GM19023 (cell line): Measurements from ENCODE around the gene BCL10.

Source experiments
- ATAC-seq: cut with Tn5 transposase; IDR thresholded peaks from one replicate; pipeline ENCODE4 v1.9.1; 2021; ENCODE audit warnings: mild to moderate bottlenecking, moderate library complexity; ENCODE audit not compliant: unreplicated experiment

BCL10 gene

DNA sequence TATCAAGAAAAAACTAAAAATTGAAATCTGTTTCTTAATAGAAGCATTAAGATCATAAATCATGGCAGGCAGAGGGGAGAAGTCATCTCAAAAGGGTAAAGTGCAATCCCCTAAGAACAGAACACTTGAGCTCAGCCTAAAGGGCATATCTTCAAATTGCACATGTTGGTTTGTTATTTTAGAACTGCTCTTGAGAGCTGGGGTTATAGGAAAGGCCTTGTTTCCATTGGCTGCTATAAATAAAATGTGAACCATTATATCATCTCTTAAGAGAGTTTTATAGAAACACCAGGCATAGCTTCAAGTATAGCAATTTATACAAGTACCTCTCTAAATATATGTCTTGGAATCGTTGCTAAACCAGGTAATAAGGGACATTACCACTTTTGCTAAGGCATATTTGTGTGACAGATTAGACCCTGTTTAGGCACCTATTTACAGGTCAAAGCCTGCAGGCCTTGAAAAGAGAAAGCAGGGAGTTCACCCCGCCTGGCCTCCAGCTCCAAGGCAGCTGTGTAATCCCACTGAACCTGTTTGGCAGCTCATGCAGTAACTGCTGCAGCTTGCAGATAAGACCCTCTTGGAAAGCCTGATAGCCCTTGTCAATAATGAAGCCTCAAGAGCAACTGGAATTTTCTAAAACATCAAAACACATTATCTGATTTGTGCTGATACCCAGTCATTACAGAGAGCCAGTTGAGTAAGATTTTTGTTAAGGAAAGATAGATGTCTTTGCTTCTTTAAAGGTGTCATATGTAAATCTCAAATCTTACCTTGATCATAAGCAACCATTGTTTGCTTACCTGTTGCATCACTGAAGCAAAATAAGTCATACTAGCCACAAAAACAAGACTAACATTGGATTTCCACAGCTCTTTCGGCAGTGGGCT lies 51.5 kb downstream of the BCL10 start:
- ATAC-seq: no peak

GRCh38 chr1:85224295-85224694 lies 52.1 kb downstream of the BCL10 start:
- ATAC-seq: no peak

DNA sequence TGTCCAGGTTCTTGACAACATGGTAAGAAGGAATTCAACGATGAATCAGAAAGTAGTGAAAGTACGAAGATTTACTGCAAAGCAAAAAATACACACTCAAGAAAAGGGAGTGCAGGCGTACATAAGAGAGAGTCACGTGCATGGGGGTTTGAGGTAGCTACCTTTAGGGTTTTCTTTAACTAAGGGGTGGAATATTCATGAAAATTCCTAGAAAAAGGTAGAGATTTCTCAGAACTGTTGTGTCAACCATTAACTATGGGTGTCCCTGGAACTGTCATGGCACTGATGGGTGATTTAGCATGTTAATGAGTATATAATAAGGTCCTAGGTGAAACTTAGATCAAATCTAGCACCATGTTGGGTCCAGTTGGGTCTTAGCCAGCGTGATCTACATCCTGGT lies 53.1 kb downstream of the BCL10 start:
- ATAC-seq: no peak

- ATAC-seq: no peak
These were observed 55.7 kb downstream of the BCL10 start for GRCh38 chr1:85220756-85221201.

GRCh38 chr1:85219853-85220610 lies 56.4 kb downstream of the BCL10 start:
- no peak for ATAC-seq

DNA sequence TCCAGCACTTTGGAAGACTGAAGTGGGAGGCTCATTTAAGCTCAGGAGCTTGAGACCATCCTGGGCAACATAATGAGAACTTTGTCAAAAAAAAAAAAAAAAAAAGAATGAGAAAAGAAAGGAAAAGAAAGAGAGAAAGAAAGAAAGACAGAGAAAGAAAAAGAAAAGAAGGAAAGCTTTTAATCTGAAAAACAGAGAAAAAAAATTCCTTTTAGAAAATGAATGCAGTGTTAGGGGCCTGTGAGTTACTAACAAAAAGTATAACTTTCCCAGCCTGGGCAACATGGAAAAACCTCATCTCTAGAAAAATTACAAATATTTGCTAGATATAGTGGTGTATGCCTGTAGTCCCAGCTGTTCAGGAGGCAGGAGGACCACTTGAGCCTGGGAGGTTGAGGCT lies 59.7 kb downstream of the BCL10 start:
- no peak for ATAC-seq
